Measurements from ENCODE around the gene ARHGDIG.
"Not testable (repeated sequence)": the region's sequence is repeated elsewhere in the genome, so short reads cannot be mapped to it uniquely, and the experiment has no call there.

ARHGDIG gene

DNA sequence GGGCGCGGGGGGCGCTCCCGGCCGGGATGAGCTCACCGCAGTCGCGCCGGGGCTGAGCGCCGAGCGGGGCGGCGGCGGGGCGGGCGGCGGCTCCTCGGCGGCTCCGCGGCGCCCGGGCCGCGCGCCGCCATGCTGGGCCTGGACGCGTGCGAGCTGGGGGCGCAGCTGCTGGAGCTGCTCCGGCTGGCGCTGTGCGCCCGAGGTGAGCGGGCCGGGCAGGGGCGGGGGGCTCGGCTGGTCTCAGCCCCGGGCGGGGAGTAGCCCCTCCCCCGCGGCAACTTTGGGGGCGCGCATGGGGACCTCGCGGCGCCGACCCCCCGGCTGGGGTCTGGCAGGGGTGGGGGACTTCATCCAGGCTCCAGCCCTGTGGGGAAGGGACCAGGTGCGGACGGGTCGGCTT lies at the start of gene ARHGDIG:
TSS of gene ARHGDIG (plus strand) at position 40 of the 400 bp plus-strand sequence. CDS start at position 130, 90 bp downstream.
- no peak for DNase-seq

DNA sequence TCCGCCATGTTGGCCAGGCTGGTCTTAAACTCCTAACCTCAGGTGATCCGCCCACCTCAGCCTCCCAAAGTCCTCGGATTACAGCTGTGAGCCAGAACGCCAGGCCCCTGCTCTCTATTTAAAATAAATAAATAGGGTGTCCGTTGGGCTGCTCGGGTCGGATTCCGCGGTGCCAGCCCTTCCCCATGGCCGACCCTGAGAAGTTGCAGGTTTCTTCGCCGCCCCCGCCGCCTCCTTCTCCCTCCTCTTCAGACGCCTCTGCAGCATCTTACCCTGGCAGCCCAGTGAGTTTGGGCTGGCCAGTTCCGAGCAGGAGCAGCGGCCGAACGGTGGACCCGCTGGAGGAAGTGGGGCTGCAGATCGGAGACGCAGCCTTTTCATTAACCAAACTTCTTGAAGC lies 49.4 kb upstream of the ARHGDIG start:
- no peak for DNase-seq

DNA sequence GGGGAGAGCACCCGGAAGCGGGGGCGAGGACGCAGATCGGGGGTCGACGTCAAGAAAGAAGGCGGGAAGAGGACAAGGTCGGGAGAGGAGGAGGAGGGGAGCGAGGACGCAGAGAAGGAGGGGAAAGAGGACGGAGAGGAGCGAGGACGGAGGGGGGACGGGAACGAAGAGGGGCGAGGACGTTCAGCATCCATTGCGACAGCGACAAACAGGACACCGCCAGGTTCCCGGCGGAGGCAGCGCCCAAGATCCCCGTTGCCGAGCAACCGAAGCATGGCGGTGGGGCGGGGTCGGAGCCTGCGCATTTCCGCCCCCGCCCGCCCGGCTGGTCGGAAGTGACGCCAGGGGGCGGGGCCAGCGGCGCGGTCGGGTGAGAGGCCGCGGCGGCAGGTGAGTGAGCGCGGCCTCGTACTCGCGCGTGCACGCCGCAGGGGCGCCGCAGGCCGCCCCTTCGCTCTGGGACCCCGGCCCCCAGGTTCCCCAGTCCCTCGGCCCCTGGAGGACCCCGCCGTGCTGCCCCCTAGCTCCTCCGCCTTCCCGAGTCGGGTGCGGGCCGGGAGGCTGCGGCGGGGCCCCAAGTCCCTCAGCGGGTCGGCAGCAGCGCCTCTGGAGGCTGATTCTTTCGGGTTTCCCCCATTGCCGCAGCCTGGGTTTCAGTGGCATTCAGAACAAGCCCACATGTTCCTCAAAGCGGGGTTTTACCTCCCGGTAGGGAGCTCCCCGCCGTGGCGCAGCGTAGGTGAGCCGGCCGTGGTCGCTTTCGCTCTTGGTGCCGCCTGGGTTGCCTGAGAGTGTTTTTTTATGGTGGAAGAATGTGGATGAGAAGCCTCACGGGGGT lies 45.7 kb upstream of the ARHGDIG start, which contains the start of gene FAM234A:
TSS of gene FAM234A (plus strand) at position 354 of the 838 bp plus-strand sequence. CDS start 19,593 bp downstream, outside the sequence.
- peak; percentile 89 for DNase-seq

DNA sequence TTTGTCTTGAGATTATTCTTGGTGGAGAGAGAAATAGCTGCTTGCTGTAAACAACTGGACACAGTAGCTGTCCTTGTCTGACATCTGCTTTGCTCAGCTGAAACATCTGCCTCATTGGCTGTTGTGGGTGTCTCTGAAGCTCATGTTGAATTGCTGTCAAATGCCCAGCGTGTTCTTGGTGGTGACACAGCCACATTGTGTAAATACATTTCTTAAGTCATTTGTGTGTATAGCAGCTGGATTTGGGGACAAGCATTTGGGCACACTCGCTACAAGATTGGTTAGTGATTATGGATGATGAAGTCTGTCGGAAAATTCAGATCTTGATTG lies 40.5 kb upstream of the ARHGDIG start:
- no peak for DNase-seq

DNA sequence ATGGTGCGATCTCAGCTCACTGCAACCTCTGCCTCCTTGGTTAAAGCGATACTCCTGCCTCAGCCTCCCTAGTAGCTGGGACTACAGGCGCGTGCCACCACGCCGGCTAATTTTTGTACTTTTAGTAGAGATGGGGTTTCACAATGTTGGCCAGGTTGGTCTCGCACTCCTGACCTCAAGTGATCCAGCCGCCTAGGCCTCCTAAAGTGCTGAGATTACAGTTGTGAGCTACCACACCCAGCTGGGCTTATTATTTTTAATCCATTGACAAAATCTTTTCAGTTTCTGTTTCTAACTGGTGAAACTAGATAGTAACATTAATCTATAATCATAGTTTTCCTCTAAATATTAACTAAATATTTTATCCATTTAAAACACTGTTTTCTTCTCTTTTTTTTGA lies 39.8 kb upstream of the ARHGDIG start:
- no peak for DNase-seq

DNA sequence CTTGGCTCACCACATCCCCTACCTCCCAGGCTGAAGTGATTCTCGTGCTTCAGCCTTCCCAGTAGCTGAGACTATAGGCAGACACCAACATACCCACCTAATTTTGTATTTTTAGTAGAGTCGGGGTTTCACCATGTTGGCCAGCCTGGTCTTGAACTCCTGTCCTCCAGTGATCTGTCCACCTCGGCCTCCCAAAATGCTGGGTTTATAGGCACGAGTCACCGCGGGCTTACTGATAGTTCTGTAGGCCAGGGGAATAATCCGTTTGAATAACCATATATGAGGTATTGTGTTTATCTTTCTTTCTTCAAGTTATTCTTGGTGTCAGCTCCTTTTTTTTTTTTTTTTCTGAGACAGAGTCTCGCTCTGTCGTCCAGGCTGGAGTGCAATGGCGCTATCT lies 38.1 kb upstream of the ARHGDIG start:
- no peak for DNase-seq

DNA sequence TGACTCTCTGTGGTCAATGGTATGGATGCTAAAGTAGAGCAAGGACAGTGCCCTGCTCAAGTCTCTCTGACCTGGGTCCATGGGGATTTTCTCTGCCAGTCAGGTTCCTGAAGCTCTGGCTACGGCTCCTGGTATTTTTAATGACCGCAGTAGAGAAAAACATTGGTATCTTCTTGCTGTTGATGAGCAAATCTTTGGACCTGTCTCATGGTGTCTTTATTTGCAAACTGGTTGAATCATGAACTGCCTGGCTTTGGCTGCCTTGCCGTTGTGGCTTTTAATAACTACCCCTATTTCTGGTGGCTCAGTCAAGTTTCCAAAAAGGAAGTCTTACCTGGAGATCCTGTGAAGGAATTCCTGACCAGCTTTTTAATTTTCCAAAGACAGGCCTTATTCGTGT lies 37.0 kb upstream of the ARHGDIG start:
- no peak for DNase-seq

DNA sequence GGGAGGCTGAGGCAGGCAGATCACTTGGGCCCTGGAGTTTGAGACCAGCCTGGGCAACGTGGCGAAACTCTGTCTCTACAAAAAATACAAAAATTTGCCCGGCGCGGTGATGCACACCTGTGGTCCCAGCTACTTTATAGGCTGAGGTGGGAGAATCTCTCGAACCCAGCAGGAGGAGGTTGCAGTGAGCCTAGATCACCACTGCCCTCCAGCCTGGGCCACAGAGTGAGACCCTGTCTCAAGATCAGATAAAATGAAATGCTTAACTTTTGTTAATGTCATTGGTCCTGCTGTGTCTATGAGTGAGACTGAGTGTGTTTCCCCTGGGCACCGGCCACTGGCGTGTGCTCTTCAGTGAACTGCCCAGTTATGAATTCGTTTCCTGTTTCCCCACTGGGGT lies 35.3 kb upstream of the ARHGDIG start:
- no peak for DNase-seq

DNA sequence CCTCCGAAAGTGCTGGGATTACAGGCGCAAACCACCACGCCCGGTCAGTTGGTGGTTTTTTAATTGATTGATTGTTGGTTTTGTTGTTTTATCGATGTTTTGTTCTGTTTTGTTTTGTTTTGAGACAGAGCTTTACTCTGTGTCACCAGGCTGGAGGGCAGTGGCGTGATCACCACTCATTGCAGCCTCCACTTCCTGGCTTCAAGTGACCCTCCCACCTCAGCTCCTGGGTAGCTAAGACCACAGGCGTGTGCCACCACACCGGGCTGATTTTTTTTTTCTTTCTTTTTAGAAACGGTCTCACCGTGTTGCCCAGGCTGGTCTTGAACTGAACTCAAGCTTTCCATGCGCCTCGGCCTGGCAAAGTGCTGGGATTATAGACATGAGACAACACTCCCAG lies 33.4 kb upstream of the ARHGDIG start:
- DNase-seq, result no peak

DNA sequence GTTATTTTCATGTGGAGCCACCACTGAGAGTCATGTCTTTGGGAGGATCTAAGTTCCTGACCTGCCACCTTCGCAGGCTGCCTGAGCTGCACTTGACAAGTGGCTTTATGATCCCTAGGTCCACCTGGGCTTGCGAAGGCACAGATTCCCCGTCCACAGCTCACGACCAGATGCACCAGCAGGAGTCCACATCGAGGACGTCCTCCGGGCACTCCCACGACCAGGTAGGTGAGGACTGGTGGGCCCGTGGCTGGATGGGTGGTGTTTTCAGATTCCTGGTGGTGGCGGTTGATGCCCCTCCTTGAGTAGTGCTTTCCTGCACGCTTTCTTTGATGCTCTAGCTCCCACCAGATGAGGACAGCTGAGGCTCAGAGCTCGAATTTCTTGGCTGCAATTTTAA lies 31.0 kb upstream of the ARHGDIG start:
- no peak for DNase-seq

DNA sequence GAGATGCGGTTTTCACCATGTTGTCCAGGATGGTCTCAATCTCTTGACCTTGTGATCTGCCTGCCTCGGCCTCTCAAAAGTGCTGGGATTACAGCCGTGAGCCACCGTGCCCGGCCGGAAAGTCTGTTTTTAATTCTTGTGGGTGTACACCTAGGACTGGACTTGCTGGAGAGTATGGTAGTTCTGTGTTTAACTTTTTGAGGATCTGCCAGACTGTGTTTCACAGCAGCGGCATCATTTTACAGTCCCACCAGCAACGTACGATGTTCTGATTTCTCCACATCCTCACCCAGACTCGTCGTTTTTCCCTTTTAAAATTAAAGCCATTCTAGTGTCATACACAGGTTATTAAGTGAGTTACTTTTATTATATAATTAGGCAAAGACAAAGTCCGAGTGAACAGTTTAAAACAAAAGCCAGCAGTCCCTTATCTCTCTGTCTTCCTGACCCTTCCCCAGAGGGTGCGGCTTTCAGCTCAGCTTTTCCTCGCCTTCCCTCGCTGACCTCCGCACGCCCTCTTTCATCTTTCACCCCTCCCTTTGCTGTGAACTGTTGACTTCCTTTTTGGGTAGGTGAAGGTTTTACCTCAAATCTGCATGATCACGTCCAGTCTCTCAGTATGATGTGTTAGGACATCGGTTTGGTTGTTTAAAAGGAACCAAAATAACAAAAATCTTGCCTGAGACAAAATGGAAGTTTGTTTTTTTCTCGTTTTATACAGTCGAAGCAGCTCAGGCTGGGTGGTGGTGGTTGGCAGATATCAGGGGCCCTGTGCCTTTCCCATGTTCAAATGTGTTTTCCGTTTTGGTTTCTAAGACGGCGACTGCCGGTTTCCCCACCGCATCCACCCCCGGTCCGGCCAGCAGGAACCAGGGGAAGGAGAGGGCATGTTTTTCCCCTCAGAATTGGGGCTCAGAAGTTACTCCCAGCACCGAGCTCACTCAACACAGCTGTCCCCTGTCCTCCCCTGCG lies 27.7 kb upstream of the ARHGDIG start:
- DNase-seq, result no peak

DNA sequence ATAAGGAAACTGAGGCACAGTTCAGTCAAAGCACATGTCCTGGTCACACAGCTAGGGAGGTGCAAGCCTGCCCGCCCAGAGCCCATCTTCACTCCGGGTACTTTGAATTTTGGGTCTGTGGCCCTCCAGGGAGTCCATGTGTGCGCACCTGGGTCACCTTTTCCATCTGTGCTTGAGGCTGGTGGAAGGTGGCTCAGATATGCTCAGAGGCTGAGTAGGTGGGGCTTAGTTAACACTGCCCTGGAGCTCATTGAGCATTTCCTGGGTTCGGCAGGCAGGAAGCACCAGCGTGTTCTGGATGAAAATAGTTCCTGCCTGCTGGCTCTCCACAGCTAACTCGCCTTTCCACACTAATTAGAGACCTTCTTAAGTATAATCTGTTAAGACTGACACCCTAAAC lies 26.6 kb upstream of the ARHGDIG start:
- no peak for DNase-seq

DNA sequence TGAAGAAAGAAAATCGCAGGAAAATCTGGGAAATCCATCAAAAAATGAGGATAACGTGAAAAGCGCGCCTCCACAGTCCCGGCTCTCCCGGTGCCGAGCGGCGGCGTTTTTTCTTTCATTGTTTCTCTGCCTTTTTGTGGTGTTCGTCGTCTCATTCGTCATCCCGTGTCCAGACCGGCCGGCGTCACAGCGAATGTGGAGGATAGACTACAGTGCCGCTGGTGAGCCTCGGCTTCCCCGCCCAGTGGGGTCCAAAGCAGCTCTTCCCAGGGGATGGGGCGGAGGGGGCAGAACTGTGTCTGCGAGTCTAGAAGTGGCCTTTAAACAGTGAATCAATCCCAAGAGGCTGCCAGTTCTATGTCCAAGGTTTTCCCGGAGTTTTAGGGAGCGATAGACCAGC lies 25.9 kb upstream of the ARHGDIG start:
- DNase-seq, result no peak

DNA sequence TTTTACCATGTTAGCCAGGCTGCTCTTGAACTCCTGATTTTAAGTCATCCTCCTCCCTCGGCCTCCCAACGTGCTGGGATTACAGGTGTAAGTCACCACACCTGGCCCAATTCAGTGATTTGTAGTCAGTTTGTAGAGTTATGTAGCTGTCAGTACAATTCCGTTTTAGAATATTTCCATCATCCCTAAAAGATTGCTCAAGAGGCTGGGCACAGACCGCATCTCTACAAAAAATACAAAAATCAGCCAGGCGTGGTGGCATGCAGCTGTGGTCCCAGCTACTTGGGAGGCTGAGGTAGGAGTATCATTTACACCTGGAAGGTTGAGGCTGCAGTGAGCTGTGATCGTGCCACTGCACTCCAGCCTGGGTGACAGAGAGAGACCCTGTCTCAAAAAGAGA lies 25.2 kb upstream of the ARHGDIG start:
- no peak for DNase-seq

DNA sequence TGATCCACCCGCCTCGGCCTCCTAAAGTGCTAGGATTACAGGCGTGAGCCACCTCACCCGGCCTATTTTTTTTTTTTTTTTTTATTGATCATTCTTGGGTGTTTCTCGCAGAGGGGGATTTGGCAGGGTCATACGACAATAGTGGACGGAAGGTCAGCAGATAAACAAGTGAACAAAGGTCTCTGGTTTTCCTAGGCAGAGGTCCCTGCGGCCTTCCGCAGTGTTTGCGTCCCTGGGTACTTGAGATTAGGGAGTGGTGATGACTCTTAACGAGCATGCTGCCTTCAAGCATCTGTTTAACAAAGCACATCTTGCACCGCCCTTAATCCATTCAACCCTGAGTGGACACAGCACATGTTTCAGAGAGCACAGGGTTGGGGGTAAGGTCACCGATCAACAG lies 22.3 kb upstream of the ARHGDIG start:
- DNase-seq, result not testable (repeated sequence)

DNA sequence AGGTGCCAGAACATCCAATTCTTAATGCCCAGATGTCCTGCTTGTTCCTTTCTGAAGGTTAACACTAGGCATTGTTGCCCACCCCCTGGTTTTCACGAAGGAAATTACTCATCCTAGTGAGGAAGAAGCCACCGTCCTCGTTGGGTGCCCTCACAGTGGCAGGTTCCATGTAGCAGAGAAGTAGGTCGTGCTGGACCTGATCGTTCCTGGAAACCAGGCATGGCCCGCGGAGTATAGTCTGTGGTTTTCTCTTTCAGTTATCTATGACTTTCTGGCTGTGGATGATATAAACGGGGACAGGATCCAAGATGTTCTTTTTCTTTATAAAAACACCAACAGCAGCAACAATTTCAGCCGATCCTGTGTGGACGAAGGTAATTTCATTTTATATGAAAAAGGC lies 21.2 kb upstream of the ARHGDIG start:
- no peak for DNase-seq

DNA sequence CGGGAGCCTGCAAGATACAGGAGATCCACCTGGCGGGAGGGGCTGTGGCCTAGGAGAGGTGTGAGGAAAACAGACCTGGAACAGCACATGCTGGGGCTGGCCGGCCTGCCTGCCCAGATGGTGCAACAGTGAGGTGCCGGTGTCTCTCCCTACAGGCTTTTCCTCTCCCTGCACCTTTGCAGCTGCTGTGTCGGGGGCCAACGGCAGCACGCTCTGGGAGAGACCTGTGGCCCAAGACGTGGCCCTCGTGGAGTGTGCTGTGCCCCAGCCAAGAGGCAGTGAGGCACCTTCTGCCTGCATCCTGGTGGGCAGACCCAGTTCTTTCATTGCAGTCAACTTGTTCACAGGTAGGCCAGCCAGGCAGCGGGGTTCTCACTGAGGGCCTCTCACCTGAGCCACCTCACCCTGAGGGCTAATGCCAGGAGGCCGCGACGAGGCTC lies 20.6 kb upstream of the ARHGDIG start:
- no peak for DNase-seq

DNA sequence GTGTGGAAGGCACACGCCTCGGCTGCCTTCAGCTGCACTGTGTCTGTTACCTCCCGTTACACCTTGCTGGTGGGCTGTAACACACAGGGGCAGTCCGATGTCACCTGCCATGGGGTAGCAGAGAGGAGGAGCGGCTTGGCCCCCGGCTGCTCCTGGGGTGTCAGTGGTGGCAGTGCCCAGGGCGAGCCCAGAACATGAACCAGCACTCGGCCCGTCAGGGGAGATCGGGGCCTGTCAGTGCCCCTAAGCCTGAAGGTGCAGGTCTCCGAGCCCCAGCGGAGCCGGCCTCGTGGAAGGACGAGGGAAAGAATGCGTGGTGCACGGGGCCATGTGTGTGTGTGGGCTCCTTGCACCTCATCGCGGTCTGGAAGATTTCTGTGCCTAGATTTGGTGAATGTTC lies 20.1 kb upstream of the ARHGDIG start:
- DNase-seq, result no peak

DNA sequence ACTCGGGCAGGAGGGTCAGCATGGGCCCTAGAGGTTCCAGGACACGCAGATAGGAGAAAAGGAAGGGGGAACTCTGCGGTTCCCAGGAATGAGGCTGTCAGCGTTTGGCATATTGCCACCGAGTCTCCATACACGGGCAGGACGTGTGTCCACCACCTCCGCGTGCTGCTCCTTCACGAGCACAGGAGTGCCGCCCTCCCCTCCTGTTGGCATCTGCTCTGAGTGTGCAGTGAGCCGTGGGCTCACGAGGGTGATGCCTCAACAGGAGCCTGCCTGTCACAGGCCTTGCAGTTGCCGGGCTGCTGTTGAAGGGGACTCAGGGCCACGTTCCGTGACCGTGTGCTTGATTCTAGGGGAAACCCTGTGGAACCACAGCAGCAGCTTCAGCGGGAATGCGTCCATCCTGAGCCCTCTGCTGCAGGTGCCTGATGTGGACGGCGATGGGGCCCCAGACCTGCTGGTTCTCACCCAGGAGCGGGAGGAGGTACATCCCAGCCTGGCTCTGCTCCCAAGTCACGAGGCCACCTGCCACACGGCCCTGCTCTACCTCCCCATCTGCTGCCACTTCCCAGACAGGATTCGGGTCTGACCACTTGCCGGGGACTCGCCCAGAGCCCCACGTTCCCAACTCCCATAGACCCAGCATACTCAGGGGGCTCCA lies 19.2 kb upstream of the ARHGDIG start:
- no peak for DNase-seq

DNA sequence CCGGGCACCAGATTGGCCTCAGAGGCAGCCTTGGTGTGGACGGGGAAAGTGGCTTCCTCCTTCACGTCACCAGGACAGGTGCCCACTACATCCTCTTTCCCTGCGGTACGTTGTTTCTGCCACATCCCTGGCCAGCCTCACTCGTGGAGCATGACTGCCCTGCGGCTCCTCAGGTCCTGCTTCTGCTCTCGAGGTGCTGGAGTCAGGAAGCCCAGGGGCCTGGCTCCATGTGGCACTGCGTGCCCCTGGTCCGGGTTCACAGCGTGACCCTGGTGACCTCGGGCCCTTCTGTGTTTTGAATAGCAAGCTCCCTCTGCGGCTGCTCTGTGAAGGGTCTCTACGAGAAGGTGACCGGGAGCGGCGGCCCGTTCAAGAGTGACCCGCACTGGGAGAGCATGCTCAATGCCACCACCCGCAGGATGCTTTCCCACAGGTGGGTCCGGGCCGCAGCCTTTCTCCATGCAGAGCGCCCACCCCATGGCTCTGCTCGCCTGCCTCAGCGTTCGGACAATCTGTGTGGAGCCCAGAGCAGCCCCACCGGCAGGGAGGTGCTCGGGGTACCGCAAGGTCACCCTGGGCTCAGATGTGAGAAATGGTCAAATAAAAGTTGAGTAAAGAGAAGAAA lies 18.2 kb upstream of the ARHGDIG start:
- DNase-seq, result no peak

DNA sequence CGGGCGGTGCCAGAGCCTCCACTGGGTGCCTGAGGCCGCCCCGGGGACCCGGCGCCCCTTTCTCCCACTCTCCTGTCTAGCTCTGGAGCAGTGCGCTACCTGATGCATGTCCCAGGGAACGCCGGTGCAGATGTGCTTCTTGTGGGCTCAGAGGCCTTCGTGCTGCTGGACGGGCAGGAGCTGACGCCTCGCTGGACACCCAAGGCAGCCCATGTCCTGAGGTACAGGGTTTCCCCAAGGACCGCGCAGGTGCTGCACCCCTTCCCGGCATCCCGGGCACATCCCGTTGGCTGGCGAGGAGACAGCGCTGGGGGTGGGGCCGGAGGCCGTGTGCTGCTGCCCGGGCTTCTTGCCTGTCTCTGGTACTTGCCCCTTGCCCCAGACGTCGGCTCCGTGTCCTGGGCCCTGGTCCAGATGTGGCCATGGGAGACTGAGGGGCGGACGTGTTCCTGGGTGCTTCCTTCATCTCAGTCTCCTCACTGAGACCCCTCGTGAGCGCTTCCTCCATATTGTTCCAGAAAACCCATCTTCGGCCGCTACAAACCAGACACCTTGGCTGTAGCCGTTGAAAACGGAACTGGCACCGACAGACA lies 17.1 kb upstream of the ARHGDIG start:
- no peak for DNase-seq

DNA sequence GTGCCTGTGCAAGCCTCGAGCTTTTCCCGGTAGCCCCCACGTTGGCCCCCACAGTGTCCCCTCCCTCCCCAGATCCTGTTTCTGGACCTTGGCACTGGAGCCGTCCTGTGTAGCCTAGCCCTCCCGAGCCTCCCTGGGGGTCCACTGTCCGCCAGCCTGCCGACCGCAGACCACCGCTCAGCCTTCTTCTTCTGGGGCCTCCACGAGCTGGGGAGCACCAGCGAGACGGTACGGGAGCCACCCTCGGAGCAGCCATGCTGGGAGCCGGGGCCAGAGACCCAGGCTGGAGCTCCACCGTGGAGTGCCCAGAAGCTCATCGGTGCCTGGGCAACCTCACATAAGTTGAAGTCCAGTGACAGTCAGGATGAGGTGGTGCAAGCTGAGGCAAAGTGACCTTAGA lies 16.4 kb upstream of the ARHGDIG start:
- no peak for DNase-seq

Measured in NCI-H1092 treated with DMSO at 0.1 percent for 48 hours (cell line).